ENCODE measurements around the gene EDEM3. TPM values are rescaled to one million over a fixed set of nuclear protein-coding genes. Genes with fewer than 3 reads are reported as not detected.
A peak's percentile ranks its signal among the peaks of the same experiment; 100 is the strongest.

EDEM3 gene, protein sequence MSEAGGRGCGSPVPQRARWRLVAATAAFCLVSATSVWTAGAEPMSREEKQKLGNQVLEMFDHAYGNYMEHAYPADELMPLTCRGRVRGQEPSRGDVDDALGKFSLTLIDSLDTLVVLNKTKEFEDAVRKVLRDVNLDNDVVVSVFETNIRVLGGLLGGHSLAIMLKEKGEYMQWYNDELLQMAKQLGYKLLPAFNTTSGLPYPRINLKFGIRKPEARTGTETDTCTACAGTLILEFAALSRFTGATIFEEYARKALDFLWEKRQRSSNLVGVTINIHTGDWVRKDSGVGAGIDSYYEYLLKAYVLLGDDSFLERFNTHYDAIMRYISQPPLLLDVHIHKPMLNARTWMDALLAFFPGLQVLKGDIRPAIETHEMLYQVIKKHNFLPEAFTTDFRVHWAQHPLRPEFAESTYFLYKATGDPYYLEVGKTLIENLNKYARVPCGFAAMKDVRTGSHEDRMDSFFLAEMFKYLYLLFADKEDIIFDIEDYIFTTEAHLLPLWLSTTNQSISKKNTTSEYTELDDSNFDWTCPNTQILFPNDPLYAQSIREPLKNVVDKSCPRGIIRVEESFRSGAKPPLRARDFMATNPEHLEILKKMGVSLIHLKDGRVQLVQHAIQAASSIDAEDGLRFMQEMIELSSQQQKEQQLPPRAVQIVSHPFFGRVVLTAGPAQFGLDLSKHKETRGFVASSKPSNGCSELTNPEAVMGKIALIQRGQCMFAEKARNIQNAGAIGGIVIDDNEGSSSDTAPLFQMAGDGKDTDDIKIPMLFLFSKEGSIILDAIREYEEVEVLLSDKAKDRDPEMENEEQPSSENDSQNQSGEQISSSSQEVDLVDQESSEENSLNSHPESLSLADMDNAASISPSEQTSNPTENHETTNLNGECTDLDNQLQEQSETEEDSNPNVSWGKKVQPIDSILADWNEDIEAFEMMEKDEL
- total RNA-seq: 10 to 100 TPM; 32.1 to 66.3 (median 66.0) TPM
- long read RNA-seq, donor 1, full-length matches to known transcripts: 20 of 33 reads
- long read RNA-seq, donor 1, partial matches to known transcripts: 1 of 33 reads
- long read RNA-seq, donor 1, other reads (novel, unspliced or antisense): 12 of 33 reads
- long read RNA-seq, donor 2, full-length matches to known transcripts: 2 of 24 reads
- long read RNA-seq, donor 2, partial matches to known transcripts: 13 of 24 reads
- long read RNA-seq, donor 2, other reads (novel, unspliced or antisense): 9 of 24 reads

DNA sequence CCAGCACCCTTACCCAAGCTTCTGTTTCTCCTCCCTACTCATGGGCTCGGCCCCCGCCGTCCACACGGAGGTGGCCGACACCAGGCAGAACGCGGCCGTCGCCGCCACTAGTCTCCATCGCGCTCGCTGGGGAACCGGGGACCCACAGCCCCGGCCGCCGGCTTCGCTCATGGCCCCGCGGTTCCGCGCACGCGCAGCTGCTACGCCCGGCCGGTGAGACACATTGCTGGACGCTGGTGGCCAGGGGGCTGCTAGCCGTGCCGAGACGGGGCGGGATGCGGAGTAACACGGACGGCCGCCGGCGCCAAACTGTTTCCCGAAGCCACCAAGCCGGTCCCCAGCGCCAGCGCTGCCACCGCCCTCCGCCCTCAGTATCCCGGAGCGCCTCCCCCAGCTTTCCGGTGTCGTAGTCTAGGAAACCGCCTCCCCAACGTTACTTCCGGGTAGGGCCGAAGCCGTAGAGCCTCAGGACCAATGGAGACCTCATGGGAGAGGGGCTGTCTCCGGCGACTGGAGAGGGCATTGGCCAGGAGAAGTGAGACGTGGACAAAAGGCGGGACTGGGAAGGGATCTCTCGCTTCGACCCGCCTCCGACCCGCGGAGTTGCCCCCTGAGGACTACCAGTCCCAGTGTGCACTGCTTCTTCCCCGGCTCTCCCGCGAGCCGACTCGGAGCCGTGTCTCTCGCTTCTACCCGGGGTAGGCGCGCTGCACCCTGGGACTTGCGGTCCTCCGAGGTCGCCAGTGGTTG is at the start of gene EDEM3:
Gene EDEM3, minus strand, starts transcription at position 383 of the 750 bp plus-strand sequence. Its CDS starts 212 bp downstream, at position 171.
- intact Hi-C loops (cut with DNase I, micrococcal nuclease): no loop called here
- TF ChIP-seq, protein P1, sequence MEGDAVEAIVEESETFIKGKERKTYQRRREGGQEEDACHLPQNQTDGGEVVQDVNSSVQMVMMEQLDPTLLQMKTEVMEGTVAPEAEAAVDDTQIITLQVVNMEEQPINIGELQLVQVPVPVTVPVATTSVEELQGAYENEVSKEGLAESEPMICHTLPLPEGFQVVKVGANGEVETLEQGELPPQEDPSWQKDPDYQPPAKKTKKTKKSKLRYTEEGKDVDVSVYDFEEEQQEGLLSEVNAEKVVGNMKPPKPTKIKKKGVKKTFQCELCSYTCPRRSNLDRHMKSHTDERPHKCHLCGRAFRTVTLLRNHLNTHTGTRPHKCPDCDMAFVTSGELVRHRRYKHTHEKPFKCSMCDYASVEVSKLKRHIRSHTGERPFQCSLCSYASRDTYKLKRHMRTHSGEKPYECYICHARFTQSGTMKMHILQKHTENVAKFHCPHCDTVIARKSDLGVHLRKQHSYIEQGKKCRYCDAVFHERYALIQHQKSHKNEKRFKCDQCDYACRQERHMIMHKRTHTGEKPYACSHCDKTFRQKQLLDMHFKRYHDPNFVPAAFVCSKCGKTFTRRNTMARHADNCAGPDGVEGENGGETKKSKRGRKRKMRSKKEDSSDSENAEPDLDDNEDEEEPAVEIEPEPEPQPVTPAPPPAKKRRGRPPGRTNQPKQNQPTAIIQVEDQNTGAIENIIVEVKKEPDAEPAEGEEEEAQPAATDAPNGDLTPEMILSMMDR (IDR thresholded peaks at IDR 0.05): no peak
- peak within 1 kb of the TSS; percentile 92 for H3K4me3 ChIP-seq
- peak; percentile 94 for ATAC-seq
- peak; percentile 97 to 99 (median 98) for DNase-seq
- H3K9me3 ChIP-seq: no peaks in the 10 kb centered on the region
- H3K36me3 ChIP-seq (ENCODE audit: low read depth): no peaks in the 10 kb centered on the region
- peaks cover 10% of the 10 kb centered on the region for H3K4me1 ChIP-seq (ENCODE audit: low read depth)

DNA sequence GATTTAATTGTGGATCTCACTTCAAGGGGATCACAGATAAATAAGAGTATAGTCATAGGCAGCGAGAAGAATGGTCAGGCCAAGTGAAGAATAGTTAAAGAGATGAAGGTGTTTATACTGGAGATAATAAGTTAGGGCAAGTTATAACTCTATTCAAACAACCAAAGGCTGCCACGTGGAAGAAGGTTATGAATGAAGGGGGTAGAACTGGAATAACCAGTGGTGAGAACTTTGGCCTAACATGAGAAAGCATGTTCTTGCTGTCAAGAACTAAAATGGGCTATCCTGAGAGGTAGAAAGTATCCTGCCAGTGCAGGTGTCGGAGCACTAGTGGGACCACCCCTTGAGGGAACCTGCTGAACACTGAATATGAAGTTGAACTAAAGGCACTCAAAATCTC is 49.6 kb upstream of the EDEM3 start:
- TF ChIP-seq, protein P1 (IDR thresholded peaks at IDR 0.05): no peak
- intact Hi-C loops (cut with DNase I, micrococcal nuclease): loop anchor here in 1 of 2 donors (2.0 kb wide), 1 partner anchor 179 kb away; no protein-coding TSS in a partner anchor
- no peaks in the 10 kb centered on the region for H3K4me1 ChIP-seq (ENCODE audit: low read depth)
- no peaks in the 10 kb centered on the region for H3K36me3 ChIP-seq (ENCODE audit: low read depth)
- ATAC-seq: no peak
- H3K4me3 ChIP-seq: no peak overlapping the region
- DNase-seq: no peak
- H3K9me3 ChIP-seq: no peaks in the 10 kb centered on the region

DNA sequence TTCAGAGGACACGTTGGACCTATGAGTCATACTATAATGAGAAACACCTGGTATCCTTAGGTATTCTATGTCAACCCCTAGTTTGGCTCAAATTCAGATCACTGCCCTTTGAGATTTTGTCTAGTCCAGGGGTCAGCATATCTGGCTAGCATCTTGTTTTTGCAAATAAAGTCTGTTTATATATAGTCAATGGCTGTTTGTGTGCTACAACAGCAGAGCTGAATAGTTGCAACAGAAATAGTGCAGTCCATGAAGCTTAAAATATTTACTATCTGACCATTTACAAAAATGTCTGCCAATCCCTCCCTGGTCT is 48.5 kb upstream of the EDEM3 start:
- Histone ChIP-seq H3K9me3 (no peaks in the 10 kb centered on the region), H3K4me3 (no peak overlapping the region), H3K4me1 (ENCODE audit: low read depth) (no peaks in the 10 kb centered on the region), H3K36me3 (ENCODE audit: low read depth) (no peaks in the 10 kb centered on the region)
- ATAC-seq (no peak), DNase-seq (no peak)
- TF ChIP-seq, protein P1 (IDR thresholded peaks at IDR 0.05): no peak
- intact Hi-C loops (cut with DNase I, micrococcal nuclease): no loop called here

DNA sequence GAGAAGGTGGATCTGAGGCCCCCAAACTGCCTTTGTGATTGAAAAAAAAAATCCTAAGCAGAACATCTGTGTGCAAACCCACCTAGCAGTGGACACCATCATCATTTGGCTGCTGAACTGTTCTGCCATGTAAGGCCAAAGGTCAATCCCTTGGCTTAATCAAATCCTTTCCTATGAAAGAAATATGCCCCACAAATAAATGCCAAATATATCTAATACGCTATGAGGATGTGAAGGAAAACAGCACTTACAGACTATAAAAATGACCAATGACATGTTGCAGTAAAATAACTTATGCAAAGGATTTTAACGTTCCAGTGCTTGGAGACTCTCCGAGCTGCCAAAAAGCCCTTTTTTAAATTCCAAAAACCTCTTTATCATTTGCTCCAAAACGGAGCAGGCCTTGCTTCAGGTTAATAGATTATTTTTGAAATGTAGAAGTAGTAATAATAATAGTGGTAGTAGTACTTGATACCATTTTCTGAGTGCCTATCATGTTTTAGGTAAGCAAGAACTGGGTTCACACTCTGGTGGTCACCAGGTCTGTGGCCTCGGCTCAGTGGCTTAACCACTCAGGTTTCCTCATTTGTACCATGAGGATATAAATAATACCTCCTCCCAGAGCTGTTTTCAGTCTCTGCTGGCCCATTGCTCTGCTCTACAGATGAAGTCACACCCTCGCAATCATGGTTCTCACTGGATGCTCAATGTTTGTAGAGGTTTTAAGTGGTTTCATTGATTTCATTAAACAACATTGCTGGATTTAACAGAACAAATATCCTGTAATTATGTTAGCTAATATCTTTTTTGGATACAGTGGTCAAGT is 47.9 kb upstream of the EDEM3 start:
- Histone ChIP-seq H3K4me3 (no peak overlapping the region), H3K4me1 (ENCODE audit: low read depth) (no peaks in the 10 kb centered on the region), H3K9me3 (no peaks in the 10 kb centered on the region), H3K36me3 (ENCODE audit: low read depth) (no peaks in the 10 kb centered on the region)
- TF ChIP-seq, protein P1 (IDR thresholded peaks at IDR 0.05): no peak
- DNase-seq: no peak
- intact Hi-C loops (cut with DNase I, micrococcal nuclease): no loop called here
- ATAC-seq: no peak

Data from mucosa of descending colon (tissue), 3 donors.